Measurements from ENCODE around the gene TRIM9.

The TRIM9 gene

GRCh38 chr14:51028851-51029754, 65.8 kb downstream of the TRIM9 start:
- TF ChIP-seq, protein P1, sequence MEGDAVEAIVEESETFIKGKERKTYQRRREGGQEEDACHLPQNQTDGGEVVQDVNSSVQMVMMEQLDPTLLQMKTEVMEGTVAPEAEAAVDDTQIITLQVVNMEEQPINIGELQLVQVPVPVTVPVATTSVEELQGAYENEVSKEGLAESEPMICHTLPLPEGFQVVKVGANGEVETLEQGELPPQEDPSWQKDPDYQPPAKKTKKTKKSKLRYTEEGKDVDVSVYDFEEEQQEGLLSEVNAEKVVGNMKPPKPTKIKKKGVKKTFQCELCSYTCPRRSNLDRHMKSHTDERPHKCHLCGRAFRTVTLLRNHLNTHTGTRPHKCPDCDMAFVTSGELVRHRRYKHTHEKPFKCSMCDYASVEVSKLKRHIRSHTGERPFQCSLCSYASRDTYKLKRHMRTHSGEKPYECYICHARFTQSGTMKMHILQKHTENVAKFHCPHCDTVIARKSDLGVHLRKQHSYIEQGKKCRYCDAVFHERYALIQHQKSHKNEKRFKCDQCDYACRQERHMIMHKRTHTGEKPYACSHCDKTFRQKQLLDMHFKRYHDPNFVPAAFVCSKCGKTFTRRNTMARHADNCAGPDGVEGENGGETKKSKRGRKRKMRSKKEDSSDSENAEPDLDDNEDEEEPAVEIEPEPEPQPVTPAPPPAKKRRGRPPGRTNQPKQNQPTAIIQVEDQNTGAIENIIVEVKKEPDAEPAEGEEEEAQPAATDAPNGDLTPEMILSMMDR (IDR thresholded peaks at IDR 0.05; ENCODE audit: extremely low read depth, insufficient read depth, missing control alignments) = no peak
- DNase-seq (ENCODE audit: low spot score) = no peak
- in situ Hi-C loops (cut with MboI; ENCODE audit: low pct_unique_long_range_greater_than_20kb, low sequenced_read_pairs, unreplicated experiment) = no loop called here

DNA sequence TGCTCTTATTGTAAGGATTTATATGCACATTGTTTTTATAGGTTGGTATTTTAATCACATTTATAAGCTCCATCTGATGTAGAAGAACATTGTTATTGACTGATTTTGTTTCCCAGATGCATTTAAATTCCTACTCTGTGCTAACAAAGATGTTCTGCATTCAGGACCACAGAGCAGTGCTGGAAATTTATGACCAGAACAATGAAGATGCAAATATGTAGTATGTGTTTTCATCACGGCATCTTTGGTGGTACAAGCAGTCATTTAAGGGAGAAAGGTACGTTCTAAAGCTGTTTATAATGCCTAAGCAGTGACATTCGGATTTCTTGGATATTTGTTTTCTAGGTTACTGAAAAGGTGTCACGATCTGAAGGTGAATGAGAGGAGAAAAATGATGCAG, 66.5 kb downstream of the TRIM9 start:
- in situ Hi-C loops (cut with MboI; ENCODE audit: low pct_unique_long_range_greater_than_20kb, low sequenced_read_pairs, unreplicated experiment) = no loop called here
- no peak for DNase-seq (ENCODE audit: low spot score)
- TF ChIP-seq, protein P1 (IDR thresholded peaks at IDR 0.05; ENCODE audit: extremely low read depth, insufficient read depth, missing control alignments) = no peak

DNA sequence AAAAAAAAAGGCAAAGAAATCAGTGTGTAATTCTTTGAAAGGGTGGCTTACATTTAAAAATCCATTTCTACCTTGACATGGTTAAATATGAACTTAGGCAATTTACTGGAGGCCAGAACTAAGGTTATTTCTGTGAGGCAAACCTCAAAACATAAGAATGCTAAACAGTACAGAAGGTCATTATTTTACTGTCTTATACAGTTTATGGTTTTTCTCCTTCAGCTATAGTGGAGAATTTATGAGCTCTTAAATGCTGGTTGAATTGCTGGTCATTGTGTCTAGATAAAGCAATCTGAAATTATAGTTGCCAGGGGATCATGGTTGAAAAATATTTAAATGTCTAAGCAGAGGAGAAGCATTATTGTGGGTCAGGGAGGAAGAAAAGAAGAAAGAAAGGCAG, 70.5 kb downstream of the TRIM9 start:
- no peak for DNase-seq (ENCODE audit: low spot score)
- TF ChIP-seq, protein P1 (IDR thresholded peaks at IDR 0.05; ENCODE audit: extremely low read depth, insufficient read depth, missing control alignments) = no peak
- in situ Hi-C loops (cut with MboI; ENCODE audit: low pct_unique_long_range_greater_than_20kb, low sequenced_read_pairs, unreplicated experiment) = no loop called here

GRCh38 chr14:51023964-51024363, 70.9 kb downstream of the TRIM9 start:
- in situ Hi-C loops (cut with MboI; ENCODE audit: low pct_unique_long_range_greater_than_20kb, low sequenced_read_pairs, unreplicated experiment) = no loop called here
- no peak for DNase-seq (ENCODE audit: low spot score)
- TF ChIP-seq, protein P1 (IDR thresholded peaks at IDR 0.05; ENCODE audit: extremely low read depth, insufficient read depth, missing control alignments) = no peak

DNA sequence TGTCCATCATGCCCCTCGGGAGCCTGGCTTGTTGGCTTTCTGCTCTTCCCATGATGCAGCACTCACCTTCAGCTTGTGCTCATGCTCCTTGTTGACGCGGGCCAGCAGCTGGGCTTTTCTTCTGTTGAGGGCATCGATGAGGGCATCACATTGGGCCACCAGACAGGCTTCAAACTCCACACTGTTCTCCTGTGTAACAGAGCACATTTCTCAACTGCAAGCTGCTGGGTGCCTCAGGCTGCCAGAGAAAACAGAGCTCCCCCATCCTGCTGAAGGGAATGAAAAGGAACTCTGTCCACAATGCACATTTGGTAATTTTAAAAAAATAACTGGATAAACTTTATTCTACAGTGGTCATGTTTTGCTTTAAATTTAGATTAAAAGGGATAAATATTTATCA, 72.1 kb downstream of the TRIM9 start:
- in situ Hi-C loops (cut with MboI; ENCODE audit: low pct_unique_long_range_greater_than_20kb, low sequenced_read_pairs, unreplicated experiment) = no loop called here

DNA sequence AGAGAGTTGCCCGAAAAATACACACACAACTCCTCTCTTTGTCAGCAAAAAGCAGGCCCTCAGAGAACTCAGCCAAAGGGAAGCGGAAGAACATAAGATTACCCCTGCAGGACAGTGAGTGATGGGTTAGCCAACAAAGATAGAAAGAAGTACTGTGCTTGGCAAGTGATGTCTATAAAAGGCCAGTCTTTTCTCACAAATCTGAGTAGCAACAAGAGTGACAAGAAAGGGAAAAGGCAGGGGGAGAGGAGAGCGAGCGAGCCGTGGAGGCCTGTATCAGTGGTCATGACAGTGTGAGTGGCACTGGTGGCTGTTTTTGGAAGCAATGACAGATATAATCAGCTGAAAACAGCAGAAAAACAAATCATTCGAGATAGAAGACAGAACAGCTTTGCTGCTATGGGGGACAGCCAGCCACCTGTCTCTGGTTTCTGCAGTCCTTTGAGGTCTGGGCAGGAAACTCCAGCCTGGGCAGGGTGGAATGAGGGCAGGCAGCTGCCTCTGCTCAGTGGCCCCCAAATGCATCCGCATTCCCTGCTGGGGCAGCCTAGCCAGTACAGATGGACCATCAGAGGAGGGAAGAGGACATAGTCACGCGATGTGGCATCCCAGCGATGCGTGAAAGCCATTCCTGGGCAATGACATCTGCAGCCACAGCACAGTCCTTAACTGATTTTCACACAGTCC, 74.7 kb downstream of the TRIM9 start:
- DNase-seq (ENCODE audit: low spot score) = no peak
- in situ Hi-C loops (cut with MboI; ENCODE audit: low pct_unique_long_range_greater_than_20kb, low sequenced_read_pairs, unreplicated experiment) = no loop called here

More for the DNA sequence above, 72.1 kb downstream of the TRIM9 start:
- TF ChIP-seq, protein P1 (IDR thresholded peaks at IDR 0.05; ENCODE audit: extremely low read depth, insufficient read depth, missing control alignments) = no peak
- no peak for DNase-seq (ENCODE audit: low spot score)

More for the DNA sequence above, 74.7 kb downstream of the TRIM9 start:
- TF ChIP-seq, protein P1 (IDR thresholded peaks at IDR 0.05; ENCODE audit: extremely low read depth, insufficient read depth, missing control alignments) = no peak

All from GM13977 (cell line).